Bronchial epithelial cell (primary cell): ENCODE data around the gene APMAP. TPM values are rescaled to one million over a fixed set of nuclear protein-coding genes. Genes with fewer than 3 reads are reported as not detected.

Source experiments
- DNase-seq: peaks from one replicate; pipeline ENCODE4 v3.0.0-alpha.2; 2010; ENCODE audit warnings: low read depth
- FAIRE-seq: peaks from 2 replicates; lab custom pipeline; 2011; peaks lifted over from hg19 to GRCh38; lab: Jason Lieb, UNC
- H3K27me3 ChIP-seq: 2 replicates; pipeline ENCODE4 v1.5.1; 2011; ENCODE audit warnings: low read length; ENCODE audit not compliant: control insufficient read depth, insufficient read depth
- H3K36me3 ChIP-seq: 2 replicates; pipeline ENCODE4 v1.5.1; 2011; ENCODE audit warnings: low read length; ENCODE audit not compliant: control insufficient read depth, insufficient read depth
- H3K4me3 ChIP-seq: 2 replicates; pipeline ENCODE4 v1.5.1; 2011; ENCODE audit warnings: mild to moderate bottlenecking, low read depth, low read length, control low read depth
- CTCF ChIP-seq: IDR thresholded peaks from 2 replicates; pipeline ENCODE4 v1.5.1; 2011; ENCODE audit warnings: mild to moderate bottlenecking, moderate library complexity, low read length, control low read depth, inconsistent platforms; ENCODE audit not compliant: insufficient read depth, severe bottlenecking
- total RNA-seq: library from RNA; depleted of rRNA; stranded (reverse); fragments of >200 nt; gene quantifications from 2 replicates; pipeline ENCODE4 v1.2.1, GENCODE V29; 2014

The APMAP gene
- total RNA-seq, 1 donor from 2014 or later: 207 TPM

GRCh38 chr20:25018425-25018824 is 25.9 kb upstream of the APMAP start:
- Histone ChIP-seq H3K36me3 (no peaks in the 10 kb centered on the region), H3K4me3 (no peak overlapping the region), H3K27me3 (peaks cover 1% of the 10 kb centered on the region)
- TF ChIP-seq CTCF: no peak
- FAIRE-seq: no peak
- DNase-seq: no peak

GRCh38 chr20:25017257-25017803 is 24.8 kb upstream of the APMAP start:
- FAIRE-seq: peak; percentile 96
- Histone ChIP-seq H3K27me3 (peaks cover 1% of the 10 kb centered on the region), H3K36me3 (no peaks in the 10 kb centered on the region), H3K4me3 (no peak overlapping the region)
- DNase-seq: peak; percentile 89
- no peak for TF ChIP-seq CTCF

GRCh38 chr20:25016471-25016870 is 23.9 kb upstream of the APMAP start:
- Histone ChIP-seq H3K36me3 (no peaks in the 10 kb centered on the region), H3K27me3 (peaks cover 1% of the 10 kb centered on the region), H3K4me3 (no peak overlapping the region)
- FAIRE-seq (no peak), DNase-seq (no peak)
- no peak for TF ChIP-seq CTCF

- H3K27me3 ChIP-seq: peaks cover 1% of the 10 kb centered on the region
- DNase-seq (no peak), FAIRE-seq (peak; percentile 7)
- H3K36me3 ChIP-seq: no peaks in the 10 kb centered on the region
- no peak for TF ChIP-seq CTCF
- H3K4me3 ChIP-seq: no peak overlapping the region
Measured at GRCh38 chr20:25015986-25016385, 23.4 kb upstream of the APMAP start.

DNA sequence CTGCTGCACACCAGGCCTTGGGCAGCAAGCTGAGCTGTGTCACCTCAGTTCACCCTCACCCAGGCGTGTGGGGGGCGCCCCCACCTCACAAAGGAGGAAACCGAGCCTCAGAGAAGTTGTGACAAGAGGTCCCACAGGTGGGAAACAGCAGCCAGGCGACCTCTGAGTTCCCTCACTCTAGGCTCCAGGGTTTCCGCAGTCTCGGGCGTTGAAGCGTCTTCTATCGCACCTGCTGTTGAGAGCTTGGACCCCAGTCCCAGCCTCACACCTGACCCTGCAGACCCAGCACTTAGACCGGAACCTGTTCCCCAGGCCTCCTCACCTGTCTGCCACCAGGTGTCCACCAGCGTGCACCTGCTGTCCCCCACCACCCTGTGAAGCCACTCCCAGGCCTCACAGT is 22.3 kb upstream of the APMAP start:
- FAIRE-seq (no peak), DNase-seq (no peak)
- no peak for TF ChIP-seq CTCF
- H3K27me3 ChIP-seq: peaks cover 1% of the 10 kb centered on the region
- H3K4me3 ChIP-seq: no peak overlapping the region
- H3K36me3 ChIP-seq: no peaks in the 10 kb centered on the region
